GM21528 (cell line): Measurements from ENCODE around the gene PCYT2.

Experiments used
- ATAC-seq: cut with Tn5 transposase; IDR thresholded peaks from one replicate; pipeline ENCODE4 v1.9.1; 2021; ENCODE audit warnings: mild to moderate bottlenecking, moderate library complexity; ENCODE audit not compliant: unreplicated experiment, low FRiP score

The PCYT2 gene

GRCh38 chr17:81944858-81945257 is 33.7 kb upstream of the PCYT2 start:
- ATAC-seq: no peak

GRCh38 chr17:81942167-81942553 is 31.0 kb upstream of the PCYT2 start:
- no peak for ATAC-seq

- no peak for ATAC-seq
Measured at GRCh38 chr17:81941484-81942166, 30.4 kb upstream of the PCYT2 start.

- ATAC-seq: no peak
Measured at GRCh38 chr17:81940538-81941483, 29.6 kb upstream of the PCYT2 start.

GRCh38 chr17:81939881-81940385 is 28.7 kb upstream of the PCYT2 start:
- ATAC-seq: no peak

GRCh38 chr17:81939218-81939617 is 28.0 kb upstream of the PCYT2 start:
- ATAC-seq: no peak

GRCh38 chr17:81935709-81936084 is 24.5 kb upstream of the PCYT2 start:
- no peak for ATAC-seq

- no peak for ATAC-seq
Measured at GRCh38 chr17:81934850-81935708, 23.9 kb upstream of the PCYT2 start.

GRCh38 chr17:81934098-81934757 is 23.0 kb upstream of the PCYT2 start:
- no peak for ATAC-seq

- no peak for ATAC-seq
Measured at GRCh38 chr17:81933178-81933699, 22.0 kb upstream of the PCYT2 start.

GRCh38 chr17:81932333-81932983 is 21.3 kb upstream of the PCYT2 start:
- no peak for ATAC-seq

GRCh38 chr17:81931557-81932332 is 20.5 kb upstream of the PCYT2 start:
- no peak for ATAC-seq

GRCh38 chr17:81931189-81931556 is 20.0 kb upstream of the PCYT2 start:
- no peak for ATAC-seq

- ATAC-seq: no peak
Measured at GRCh38 chr17:81930142-81931125, 19.2 kb upstream of the PCYT2 start.

GRCh38 chr17:81929253-81930141 is 18.3 kb upstream of the PCYT2 start:
- no peak for ATAC-seq

- no peak for ATAC-seq
Measured at GRCh38 chr17:81928544-81929252, 17.5 kb upstream of the PCYT2 start.
